Lower leg skin (tissue), 3 donors: Measurements from ENCODE around the gene ABHD12.

Experiments used
- CTCF ChIP-seq, 3 donors: fragments of 450-650 bp; IDR thresholded peaks; one replicate each; pipeline ENCODE4 v1.5.1; 2016; ENCODE audit warnings: antibody characterized with exemption in 3 of 3, mild to moderate bottlenecking in 3 of 3, moderate library complexity in 2 of 3
- POLR2A ChIP-seq, 2 donors: fragments of 450-650 bp; IDR thresholded peaks; one replicate each; pipeline ENCODE4 v1.6.1; 2016 to 2017; ENCODE audit warnings: antibody characterized with exemption in 2 of 2, mild to moderate bottlenecking in 1 of 2, moderate library complexity in 1 of 2

GRCh38 chr20:25302596-25302995, 88.0 kb downstream of the ABHD12 start:
- no peak for TF ChIP-seq POLR2A (IDR thresholded peaks at IDR 0.05)
- no peak for TF ChIP-seq CTCF (IDR thresholded peaks at IDR 0.05)
